AG10803 (cell line): ENCODE results near the gene ROR1.

Source experiments
- DNase-seq: peaks from one replicate; pipeline ENCODE4 v3.0.0; 2010; ENCODE audit warnings: low read depth
- H3K4me3 ChIP-seq: 2 replicates; pipeline ENCODE4 v1.5.1; 2011; ENCODE audit warnings: mild to moderate bottlenecking, low read length, control low read depth
- TF ChIP-seq, protein P1 (sequence below): conservative IDR thresholded peaks from 2 replicates; pipeline ENCODE4 v1.5.1; 2011; ENCODE audit warnings: mild to moderate bottlenecking, low read length, control low read depth, inconsistent platforms

The ROR1 gene

DNA sequence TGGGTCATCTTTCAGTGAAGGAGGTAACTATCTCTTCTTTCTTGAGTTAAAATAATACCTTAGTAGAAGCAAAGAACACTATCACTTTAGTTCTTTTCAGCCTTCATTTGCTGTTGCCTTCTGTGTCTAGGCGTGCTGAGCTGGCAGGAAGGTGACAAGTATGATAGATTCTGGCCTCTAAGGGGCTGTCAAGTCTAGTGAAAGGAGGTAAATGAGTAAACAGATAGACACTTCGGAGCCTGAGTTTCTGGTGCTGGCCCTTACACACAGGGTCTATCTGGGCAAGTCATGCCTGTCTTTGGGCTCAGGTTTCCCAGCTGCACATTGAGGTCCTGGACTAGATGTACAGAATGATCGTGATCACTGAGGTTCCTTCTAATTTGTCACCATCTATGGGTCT lies 89.3 kb downstream of the ROR1 start:
- TF ChIP-seq, protein P1, sequence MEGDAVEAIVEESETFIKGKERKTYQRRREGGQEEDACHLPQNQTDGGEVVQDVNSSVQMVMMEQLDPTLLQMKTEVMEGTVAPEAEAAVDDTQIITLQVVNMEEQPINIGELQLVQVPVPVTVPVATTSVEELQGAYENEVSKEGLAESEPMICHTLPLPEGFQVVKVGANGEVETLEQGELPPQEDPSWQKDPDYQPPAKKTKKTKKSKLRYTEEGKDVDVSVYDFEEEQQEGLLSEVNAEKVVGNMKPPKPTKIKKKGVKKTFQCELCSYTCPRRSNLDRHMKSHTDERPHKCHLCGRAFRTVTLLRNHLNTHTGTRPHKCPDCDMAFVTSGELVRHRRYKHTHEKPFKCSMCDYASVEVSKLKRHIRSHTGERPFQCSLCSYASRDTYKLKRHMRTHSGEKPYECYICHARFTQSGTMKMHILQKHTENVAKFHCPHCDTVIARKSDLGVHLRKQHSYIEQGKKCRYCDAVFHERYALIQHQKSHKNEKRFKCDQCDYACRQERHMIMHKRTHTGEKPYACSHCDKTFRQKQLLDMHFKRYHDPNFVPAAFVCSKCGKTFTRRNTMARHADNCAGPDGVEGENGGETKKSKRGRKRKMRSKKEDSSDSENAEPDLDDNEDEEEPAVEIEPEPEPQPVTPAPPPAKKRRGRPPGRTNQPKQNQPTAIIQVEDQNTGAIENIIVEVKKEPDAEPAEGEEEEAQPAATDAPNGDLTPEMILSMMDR: no peak
- no peak overlapping the region for H3K4me3 ChIP-seq
- DNase-seq: no peak

DNA sequence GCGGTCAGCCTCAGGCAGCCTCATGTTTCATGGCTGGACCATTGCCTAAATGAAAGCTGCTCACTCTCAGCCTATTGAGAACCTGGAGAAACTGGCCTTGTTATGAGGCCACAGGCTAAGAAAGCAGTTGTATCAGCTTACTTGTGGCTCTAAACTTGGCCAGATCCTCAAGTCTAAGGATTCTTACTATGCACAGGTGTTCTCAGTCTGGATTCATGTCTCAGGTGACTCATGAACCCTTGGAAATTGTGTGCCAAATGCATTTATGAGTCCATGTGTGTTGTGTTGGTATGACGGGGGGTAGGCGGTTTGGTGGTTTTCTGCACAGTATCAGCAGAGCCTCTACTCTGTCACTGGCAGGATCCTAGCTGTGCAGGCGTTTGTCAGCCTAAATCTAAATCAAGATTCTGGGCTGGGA lies 90.4 kb downstream of the ROR1 start:
- no peak for DNase-seq
- no peak overlapping the region for H3K4me3 ChIP-seq
- TF ChIP-seq, protein P1: no peak

DNA sequence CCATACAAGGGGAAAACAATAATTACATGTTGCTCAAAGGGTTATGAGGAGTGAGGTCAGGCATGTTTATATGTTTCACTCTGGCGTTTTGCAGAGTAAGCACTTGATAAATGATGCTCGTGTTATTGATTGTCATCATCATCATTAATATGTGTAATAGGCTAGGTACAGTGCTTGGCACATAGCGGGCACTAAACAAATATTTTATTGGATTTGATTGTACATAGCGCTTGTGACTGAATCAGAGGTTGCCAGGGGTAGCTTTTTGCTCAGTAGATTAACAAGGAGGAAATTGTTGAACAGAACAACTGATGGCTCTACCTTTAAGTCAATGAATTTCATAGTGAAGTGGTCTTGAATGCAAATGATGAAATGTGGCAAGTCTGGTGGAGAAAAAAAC lies 91.7 kb downstream of the ROR1 start:
- TF ChIP-seq, protein P1: no peak
- no peak for DNase-seq
- H3K4me3 ChIP-seq: no peak overlapping the region

DNA sequence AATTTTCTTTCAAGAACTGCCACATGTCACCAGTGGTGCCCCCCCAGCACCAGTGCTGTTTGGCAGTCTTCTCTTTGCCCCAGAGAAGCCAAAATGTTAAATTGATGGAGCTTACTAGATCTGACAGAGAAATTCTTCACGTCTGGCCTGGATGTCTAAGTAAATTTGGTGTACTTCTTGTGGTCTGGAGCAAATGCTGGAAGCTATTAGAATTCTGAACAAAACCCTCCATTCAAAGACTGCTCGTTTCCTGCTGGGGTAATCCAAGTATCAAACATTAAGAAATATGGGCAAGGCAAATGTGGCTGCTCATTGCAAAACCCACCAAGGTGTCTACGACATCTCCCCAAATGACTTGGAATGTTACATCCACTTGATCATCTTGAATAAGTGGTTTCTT lies 92.3 kb downstream of the ROR1 start:
- DNase-seq: peak; percentile 26
- TF ChIP-seq, protein P1: no peak
- H3K4me3 ChIP-seq: no peak overlapping the region

DNA sequence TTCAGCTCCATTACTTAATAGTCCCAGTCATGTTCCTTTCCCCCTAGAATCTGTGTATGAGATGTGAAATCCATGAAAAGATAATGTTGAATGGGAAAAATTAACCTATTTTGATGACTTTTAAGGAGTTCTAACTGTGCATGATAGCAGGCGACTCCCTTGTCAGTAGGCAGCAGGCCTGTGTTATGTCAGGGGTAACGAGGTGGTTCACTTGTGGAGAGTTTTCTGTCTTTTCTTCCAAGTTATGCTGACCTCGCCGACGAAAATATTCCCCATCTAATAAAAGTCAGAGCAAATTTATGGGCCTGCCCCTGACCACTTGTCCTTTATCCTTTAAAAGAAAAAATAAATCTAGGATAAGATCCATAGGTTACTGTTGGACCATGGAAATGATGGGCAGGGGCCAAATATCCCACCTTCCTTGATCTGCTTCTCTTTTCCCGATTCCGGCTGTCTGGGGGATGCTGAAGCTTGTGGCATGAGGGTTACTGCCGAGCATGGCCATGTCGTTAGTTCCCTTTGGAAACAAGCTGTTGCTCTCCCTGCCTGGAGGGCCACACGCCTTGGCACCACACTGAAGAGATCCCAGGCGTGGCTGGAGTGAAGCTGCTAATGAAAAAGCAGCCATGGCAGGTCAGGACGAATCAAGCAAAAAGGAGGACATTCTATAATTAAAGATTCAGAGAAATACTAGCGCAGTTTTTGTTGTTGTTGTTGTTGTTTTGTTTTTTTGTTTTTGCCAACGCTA lies 93.8 kb downstream of the ROR1 start:
- no peak overlapping the region for H3K4me3 ChIP-seq
- no peak for DNase-seq
- TF ChIP-seq, protein P1: no peak

DNA sequence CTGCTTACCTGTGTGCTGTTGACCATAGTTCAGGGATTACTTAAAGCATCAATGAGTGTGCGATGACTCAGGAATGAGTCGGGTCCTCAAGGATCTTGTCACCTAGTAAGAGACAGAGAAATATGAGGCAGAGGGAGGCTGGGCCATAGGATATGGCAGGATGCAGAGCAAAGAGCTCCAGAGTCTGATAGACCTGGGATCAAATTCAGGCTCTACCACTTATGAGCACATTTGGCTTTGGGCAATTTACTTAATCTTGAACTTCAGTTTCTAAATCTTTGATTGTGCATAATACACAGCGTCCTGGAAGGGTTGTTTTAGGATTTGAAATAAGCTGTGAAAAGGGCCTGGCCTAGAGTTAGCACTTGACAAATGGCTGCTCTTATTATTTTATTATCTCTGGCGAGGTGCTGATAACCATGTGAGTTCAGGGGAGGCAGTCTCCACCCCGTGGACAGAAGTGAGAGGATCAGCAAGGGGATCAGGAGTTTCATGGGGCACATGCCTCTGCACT lies 94.5 kb downstream of the ROR1 start:
- TF ChIP-seq, protein P1: no peak
- H3K4me3 ChIP-seq: no peak overlapping the region
- DNase-seq: no peak

DNA sequence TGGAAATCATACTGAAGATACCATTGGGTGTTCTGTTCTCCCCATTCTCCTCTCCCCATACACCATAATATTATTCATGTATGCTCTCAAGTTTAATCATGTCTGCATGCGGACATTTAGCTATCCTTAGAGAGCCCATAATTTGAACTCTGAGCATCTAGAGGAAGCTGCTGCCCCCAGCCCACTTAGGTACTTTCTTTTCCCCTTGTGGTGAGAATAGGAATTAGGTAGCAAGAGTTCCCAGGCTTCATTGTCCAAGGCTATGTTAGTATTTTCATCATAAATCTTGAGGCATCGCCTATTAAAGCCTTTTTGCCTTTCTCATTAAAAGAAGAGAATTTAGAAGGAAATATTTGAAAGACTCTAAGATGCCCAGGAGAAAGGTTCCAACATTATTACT lies 96.3 kb downstream of the ROR1 start:
- no peak for DNase-seq
- H3K4me3 ChIP-seq: no peak overlapping the region
- TF ChIP-seq, protein P1: no peak
